ENCODE results near the gene ACTR1B.
A peak's percentile ranks its signal among the peaks of the same experiment; 100 is the strongest.

DNA sequence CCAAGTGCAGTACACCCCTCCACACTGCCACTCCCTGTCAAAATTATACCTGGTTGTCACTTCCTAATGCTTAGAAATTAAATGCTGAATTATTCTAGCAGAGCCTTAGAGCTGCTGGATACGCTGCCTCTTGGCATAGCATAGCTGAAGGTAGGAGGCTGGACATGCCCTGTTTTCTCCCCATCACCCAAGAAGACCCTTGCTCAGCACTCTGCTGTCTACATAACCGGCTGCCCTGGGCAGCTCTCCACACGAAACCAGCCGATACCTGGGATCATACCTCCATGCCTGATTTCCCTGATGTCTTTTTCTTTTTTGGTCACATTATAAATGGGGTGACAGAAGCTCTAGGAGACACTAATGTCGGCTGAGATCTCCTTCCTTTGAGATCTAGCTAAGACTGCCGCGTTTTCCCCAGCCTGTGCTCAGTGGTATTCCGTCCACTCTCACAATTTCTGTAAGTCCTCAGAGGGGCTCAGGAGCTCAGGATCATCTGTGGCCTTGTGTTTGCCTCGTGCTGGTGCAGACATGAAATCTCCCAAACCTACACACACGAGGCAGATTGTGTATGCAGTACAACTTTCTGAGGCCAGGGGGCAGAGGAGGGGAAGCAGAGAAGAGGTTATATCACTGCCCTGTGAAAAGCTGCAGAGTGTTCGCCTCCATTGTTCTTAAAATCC is 36.1 kb upstream of the ACTR1B start:
- TF ChIP-seq, protein P1, sequence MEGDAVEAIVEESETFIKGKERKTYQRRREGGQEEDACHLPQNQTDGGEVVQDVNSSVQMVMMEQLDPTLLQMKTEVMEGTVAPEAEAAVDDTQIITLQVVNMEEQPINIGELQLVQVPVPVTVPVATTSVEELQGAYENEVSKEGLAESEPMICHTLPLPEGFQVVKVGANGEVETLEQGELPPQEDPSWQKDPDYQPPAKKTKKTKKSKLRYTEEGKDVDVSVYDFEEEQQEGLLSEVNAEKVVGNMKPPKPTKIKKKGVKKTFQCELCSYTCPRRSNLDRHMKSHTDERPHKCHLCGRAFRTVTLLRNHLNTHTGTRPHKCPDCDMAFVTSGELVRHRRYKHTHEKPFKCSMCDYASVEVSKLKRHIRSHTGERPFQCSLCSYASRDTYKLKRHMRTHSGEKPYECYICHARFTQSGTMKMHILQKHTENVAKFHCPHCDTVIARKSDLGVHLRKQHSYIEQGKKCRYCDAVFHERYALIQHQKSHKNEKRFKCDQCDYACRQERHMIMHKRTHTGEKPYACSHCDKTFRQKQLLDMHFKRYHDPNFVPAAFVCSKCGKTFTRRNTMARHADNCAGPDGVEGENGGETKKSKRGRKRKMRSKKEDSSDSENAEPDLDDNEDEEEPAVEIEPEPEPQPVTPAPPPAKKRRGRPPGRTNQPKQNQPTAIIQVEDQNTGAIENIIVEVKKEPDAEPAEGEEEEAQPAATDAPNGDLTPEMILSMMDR (conservative IDR thresholded peaks at IDR 0.05; ENCODE audit: low read length) = peak; percentile 75
- no peak for TF ChIP-seq EZH2phosphoT487 (IDR thresholded peaks at IDR 0.05; ENCODE audit: borderline replicate concordance)

All from Loucy (cell line).